ENCODE results near the gene COL19A1.
"Not testable (repeated sequence)": the region's sequence is repeated elsewhere in the genome, so short reads cannot be mapped to it uniquely, and the experiment has no call there.

COL19A1 gene

GRCh38 chr6:69976591-69977090 is 110.3 kb downstream of the COL19A1 start:
- DNase-seq = no peak

DNA sequence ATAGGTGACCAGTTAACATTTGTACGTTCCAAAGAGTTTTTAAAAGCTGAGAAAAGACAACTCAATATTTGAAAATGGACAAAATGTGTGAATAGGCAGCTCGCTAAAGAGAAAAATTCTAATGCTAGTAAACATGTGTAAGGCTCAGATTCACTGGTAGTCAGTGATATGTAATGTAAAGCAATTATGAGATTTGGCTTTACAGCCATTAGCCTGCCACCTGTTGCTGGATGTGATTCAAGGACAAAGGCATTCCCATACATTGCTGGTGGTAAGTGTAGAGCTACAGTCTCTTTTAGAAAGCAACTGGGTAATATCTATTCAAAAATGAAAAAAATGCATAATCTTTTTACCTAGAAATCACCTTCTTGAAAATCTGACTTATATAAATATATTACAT is 114.3 kb downstream of the COL19A1 start:
- DNase-seq = no peak

GRCh38 chr6:69984506-69984905 is 118.2 kb downstream of the COL19A1 start:
- no peak for DNase-seq

DNA sequence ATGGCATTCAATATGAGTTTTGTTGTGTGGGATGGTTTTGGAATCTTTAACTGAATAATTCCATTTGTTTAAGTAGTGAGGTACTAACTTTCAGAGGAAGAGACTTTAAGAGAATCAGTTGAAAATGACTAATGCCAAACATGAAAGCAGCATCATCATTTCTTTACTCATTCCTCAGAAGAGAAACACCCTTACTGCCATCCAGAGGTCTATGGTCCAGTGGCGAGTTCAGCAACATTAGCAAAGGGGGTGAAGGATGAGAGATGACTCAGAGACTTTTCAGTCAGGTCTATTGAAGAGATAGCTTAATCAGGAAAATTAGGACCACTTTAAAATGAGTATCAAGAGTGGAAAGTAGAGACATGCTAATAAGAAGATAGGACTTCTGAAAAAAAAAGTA is 118.8 kb downstream of the COL19A1 start:
- DNase-seq = no peak

- DNase-seq = no peak
Measured at GRCh38 chr6:69987550-69987949, 121.2 kb downstream of the COL19A1 start.

- no peak for DNase-seq
Measured at GRCh38 chr6:69988458-69989126, 122.2 kb downstream of the COL19A1 start.

- DNase-seq = no peak
Measured at GRCh38 chr6:69994251-69994650, 127.9 kb downstream of the COL19A1 start.

- DNase-seq = no peak
Measured at GRCh38 chr6:70008189-70008588, 141.8 kb downstream of the COL19A1 start.

DNA sequence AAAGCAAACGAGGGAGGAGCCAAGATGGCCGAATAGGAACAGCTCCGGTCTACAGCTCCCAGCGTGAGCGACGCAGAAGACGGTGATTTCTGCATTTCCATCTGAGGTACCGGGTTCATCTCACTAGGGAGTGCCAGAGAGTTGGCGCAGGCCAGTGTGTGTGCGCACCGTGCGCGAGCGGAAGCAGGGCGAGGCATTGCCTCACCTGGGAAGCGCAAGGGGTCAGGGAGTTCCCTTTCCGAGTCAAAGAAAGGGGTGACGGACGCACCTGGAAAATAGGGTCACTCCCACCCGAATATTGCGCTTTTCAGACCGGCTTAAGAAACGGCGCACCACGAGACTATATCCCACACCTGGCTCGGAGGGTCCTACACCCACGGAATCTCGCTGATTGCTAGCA is 144.0 kb downstream of the COL19A1 start:
- DNase-seq = not testable (repeated sequence)

DNA sequence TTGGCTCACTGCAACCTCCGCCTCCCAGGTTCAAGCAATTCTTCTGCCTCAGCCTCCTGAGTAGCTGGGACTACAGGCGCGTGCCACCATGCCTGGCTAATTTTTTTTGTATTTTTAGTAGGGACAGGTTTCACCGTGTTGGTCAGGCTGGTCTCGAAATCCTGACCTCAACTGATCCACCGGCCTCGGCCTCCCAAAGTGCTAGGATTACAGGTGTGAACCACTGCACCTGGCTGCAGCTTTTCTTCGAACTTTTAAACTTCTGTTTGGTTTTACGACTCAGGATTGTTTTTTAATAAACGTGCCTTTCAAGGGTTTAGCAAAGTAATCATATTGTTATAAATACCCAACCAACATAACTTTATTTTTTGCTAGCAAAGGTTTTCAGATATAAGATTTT is 156.8 kb downstream of the COL19A1 start:
- not testable (repeated sequence) for DNase-seq

- no peak for DNase-seq
Measured at GRCh38 chr6:70028246-70028645, 161.9 kb downstream of the COL19A1 start.

- no peak for DNase-seq
Measured at GRCh38 chr6:70028926-70029325, 162.6 kb downstream of the COL19A1 start.

DNA sequence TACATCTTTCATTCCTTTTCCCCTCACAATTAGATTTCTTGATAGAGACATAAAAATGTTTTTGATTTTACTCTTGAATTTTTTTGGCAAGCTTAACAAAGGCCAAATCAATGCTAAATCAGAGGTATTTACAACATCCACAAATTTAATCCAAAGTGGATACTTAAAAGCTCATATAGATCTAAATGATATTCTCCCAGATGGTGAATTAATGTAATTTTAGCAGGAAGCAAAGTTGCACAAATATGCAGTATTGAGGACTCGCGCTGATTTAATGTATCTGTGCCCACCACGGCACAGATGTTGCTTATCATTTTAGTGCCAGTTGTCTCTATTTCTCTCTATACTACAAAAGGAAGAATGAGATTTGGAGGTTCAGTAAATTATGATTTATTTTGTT is 167.4 kb downstream of the COL19A1 start:
- no peak for DNase-seq

DNA sequence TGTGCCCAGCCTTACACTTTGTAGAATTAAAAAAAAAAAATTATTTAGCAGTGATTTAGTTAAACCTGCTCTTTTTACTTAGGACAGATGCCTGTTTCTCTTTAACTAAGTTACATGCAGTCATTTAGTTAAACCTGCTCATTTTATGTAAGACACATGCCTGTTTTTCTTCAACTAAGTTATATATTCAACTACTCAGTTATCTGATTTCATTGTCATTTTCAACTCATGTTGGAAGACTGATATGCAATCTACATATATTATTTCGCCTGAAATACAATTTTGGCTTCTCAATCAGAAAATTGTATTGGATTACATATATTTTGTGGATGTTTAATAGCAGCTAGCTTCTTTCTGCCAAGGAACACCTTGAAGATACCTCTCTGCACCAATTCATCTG is 171.1 kb downstream of the COL19A1 start:
- no peak for DNase-seq

GRCh38 chr6:70040766-70041165 is 174.4 kb downstream of the COL19A1 start:
- DNase-seq = no peak

GRCh38 chr6:70041411-70041810 is 175.1 kb downstream of the COL19A1 start:
- DNase-seq = no peak

GRCh38 chr6:70045413-70045812 is 179.1 kb downstream of the COL19A1 start:
- no peak for DNase-seq

- DNase-seq = no peak
Measured at GRCh38 chr6:70051197-70052124, 185.1 kb downstream of the COL19A1 start.

GRCh38 chr6:70059039-70059719 is 192.8 kb downstream of the COL19A1 start:
- DNase-seq = no peak

DNA sequence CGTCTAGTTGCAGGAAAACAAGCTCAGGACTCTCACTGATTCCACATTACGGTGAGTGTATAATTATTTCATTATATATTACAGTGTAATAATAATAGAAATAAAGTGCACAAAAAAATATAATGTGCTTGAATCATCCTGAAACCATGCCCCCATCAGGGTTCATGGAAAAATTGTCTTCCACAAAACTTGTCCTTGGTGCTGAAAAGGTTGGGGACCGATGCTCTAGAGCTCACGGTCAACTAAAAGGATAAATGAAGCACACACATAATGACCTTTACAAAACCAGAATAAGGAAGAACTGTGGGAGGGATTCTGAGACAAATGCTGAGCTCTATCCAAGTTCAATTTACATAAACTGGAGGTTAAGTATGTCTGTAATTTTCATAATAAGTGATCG is 194.3 kb downstream of the COL19A1 start:
- no peak for DNase-seq

GRCh38 chr6:70061546-70061945 is 195.2 kb downstream of the COL19A1 start:
- no peak for DNase-seq

DNA sequence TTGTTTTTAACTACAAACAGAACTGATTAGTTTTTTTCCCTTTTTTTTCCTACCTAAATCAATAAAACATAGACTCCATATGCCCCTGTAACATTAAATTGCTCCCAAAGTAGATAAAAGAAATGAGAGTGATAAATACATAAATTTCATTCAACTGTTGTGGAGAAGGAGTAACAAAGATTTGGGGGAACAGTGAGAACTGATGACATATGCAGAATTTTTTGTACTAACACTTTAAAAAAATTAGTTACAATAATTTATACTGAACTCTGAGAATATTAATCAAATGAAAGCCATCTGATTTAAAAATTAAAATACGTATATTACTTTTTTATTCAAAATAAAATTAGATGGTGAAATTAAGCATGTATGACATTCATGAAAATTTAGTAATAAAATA is 195.7 kb downstream of the COL19A1 start:
- no peak for DNase-seq

DNA sequence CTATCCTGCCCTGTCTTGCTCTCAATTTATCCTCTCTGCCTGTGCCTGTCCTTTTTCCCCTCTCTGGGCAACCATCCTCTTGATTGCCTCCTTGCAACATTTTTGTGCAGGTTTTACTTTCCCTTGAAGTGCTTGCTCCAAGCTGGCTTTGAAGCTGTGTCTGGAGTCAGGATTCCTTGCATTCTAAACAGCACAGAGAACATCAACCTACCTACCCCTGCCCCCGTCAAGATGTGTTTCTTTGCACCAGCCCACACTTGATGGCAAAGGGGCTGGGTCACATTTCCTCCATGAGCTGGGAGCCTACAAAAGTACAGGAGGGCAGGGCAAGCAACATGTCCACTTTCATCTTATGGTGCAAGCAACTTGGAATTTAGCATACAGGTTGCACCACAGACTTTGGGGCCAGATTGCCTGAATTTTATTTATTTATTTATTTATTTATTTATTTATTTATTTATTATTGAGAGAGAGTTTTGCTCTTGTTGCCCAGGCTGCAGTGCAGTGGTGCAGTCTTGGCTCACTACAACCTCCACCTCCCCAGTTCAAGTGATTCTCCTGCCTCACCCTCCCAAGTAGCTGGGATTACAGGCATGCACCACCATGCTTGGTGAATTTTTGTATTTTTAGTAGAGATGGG is 206.3 kb downstream of the COL19A1 start:
- DNase-seq = no peak

All from SIG-M5 (cell line).